ENCODE measurements around the gene NUDT14.

DNA sequence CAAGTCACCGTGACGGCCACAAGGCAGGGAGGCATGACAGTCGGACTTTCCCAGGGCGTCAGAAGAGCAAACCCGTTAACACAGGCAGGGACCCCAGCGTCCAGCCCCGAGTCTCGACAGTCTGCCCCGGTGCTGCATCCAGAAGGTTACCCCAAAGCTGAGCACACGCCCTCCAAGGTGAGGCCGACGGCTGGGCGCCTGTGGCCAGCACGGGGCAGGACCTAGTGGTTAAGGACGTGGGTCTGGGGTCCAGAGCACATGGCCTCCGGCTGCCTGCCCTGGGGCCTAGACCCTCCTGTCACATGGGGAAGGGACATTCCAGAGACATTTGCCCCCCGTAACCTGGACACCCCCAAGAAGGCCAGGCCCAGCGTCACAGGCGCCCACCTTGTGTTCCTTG, 37.5 kb upstream of the NUDT14 start:
- TF ChIP-seq ZNF8 (CRISPR knock-in tag; IDR thresholded peaks at IDR 0.05): no peak
- no peak for TF ChIP-seq BACH2 (CRISPR knock-in tag; IDR thresholded peaks at IDR 0.05; ENCODE audit: borderline replicate concordance)
- TF ChIP-seq GLIS3 (CRISPR knock-in tag; IDR thresholded peaks at IDR 0.05): no peak
- no peak for TF ChIP-seq CSDC2 (CRISPR knock-in tag; IDR thresholded peaks at IDR 0.05)
- TF ChIP-seq TCF4 (CRISPR knock-in tag; IDR thresholded peaks at IDR 0.05; ENCODE audit: borderline replicate concordance): no peak
